ENCODE results near the gene DPY19L1.
"Not testable (repeated sequence)": the region's sequence is repeated elsewhere in the genome, so short reads cannot be mapped to it uniquely, and the experiment has no call there.

DNA sequence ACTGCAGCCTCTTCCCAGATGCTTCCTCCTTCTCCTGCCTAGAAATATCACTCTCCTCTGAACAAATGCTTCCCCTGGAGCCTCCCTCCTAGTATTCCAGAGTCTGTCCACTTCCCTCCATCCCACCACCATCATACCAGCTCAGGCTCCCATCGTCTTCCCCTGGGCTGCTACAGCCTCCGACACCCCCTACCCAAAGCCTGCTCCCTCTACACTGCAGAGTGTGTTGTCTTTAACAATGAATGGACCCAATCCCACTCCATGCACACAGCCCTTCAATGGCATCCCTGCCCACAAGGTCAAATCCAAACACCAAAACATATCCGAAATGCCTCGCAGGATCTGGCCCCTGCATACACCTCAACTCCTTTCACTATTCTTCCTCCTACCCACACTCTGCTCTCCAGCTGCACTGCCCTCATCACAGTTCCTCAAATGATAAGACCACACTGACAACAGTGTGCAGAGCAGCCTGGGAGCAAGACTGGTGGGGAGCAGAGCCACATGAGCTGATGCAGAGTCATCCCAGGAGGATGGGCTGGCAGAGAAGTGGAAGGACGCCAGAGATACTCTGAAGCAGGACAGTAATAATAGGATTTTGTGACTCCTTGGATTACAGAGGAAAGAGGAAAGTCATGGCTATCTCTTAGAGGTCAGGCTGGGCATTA, 40.7 kb downstream of the DPY19L1 start:
- not testable (repeated sequence) for TF ChIP-seq POLR2A, POLR2AphosphoS5 (IDR thresholded peaks at IDR 0.05; ENCODE audit: low read depth, low read length)
